ENCODE results near the gene ME1.

DNA sequence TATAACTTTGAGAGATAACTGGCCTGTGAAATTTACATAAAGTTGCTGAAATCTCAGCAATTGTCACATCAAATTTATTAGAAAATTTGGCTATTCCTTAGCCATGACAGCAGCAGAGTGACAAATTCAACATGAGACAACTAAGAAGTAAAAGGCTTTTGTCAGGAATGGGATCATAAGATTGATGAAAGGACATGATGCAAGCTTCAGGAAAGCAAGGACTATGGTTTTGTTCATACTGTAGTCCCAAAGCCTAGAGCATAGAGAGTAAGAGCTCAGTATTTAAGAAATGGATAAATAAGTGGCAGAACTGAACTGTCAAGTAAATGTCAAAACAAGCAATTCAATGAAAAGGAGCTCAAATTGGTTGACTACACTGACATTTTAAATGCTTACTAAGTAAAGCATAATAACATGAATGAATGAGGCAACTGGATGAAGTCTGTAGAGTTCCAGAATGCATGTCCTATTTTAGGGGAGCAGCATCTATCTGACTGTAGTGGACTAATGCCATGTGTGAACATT, 250.4 kb downstream of the ME1 start:
- TF ChIP-seq, protein P1, sequence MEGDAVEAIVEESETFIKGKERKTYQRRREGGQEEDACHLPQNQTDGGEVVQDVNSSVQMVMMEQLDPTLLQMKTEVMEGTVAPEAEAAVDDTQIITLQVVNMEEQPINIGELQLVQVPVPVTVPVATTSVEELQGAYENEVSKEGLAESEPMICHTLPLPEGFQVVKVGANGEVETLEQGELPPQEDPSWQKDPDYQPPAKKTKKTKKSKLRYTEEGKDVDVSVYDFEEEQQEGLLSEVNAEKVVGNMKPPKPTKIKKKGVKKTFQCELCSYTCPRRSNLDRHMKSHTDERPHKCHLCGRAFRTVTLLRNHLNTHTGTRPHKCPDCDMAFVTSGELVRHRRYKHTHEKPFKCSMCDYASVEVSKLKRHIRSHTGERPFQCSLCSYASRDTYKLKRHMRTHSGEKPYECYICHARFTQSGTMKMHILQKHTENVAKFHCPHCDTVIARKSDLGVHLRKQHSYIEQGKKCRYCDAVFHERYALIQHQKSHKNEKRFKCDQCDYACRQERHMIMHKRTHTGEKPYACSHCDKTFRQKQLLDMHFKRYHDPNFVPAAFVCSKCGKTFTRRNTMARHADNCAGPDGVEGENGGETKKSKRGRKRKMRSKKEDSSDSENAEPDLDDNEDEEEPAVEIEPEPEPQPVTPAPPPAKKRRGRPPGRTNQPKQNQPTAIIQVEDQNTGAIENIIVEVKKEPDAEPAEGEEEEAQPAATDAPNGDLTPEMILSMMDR (IDR thresholded peaks at IDR 0.05): no peak
- no peak for TF ChIP-seq POLR2A (IDR thresholded peaks at IDR 0.05)

Measured in vagina (tissue), 2 donors.